Prostate gland (tissue), 2 donors: ENCODE measurements around the gene TXNRD2. TPM values are rescaled to one million over a fixed set of nuclear protein-coding genes. Genes with fewer than 3 reads are reported as not detected.

Experiments used
- DNase-seq: peaks from one replicate; pipeline ENCODE4 v3.0.0-alpha.2; 2019; ENCODE audit warnings: low spot score
- H3K27ac ChIP-seq, 2 donors: fragments of 200-600 bp; sonication (generic); 2 replicates each; pipeline ENCODE4 v1.5.1; 2017 to 2019
- H3K27me3 ChIP-seq: fragments of 200-600 bp; sonication (generic); replicated peaks from 2 replicates; pipeline ENCODE4 v1.5.1; 2019; ENCODE audit not compliant: insufficient read depth
- H3K36me3 ChIP-seq, 2 donors: fragments of 200-600 bp; sonication (generic); 1 replicate in 1 of 2; 2 replicates in 1 of 2; pipeline versions ENCODE4 v1.5.1 to v1.8.1; 2017 to 2019
- H3K4me1 ChIP-seq: fragments of 200-600 bp; sonication (generic); replicated peaks from 2 replicates; pipeline ENCODE4 v1.5.1; 2019
- H3K4me3 ChIP-seq, 2 donors: fragments of 200-600 bp; sonication (generic); 2 replicates each; pipeline ENCODE4 v1.5.1; 2017 to 2019
- H3K9me3 ChIP-seq: fragments of 200-600 bp; sonication (generic); 2 replicates; pipeline ENCODE4 v1.5.1; 2017
- POLR2A ChIP-seq: fragments of 450-650 bp; IDR thresholded peaks from one replicate; pipeline ENCODE4 v1.6.1; 2016; ENCODE audit warnings: antibody characterized with exemption, mild to moderate bottlenecking
- POLR2AphosphoS5 ChIP-seq: sonication (generic); formaldehyde crosslinking; IDR thresholded peaks from one replicate; pipeline ENCODE4 v1.6.1; 2017; ENCODE audit warnings: antibody characterized with exemption
- WGBS: methylation state at CpG from one replicate; pipeline ENCODE4 v1.1.5; 2018; 5-methylcytosine and 5-hydroxymethylcytosine counted together
- intact Hi-C: fragments of 100-400 bp; cut with DNase I; formaldehyde crosslinking; loops from one replicate; pipeline ENCODE4 v1.14.2; 2022
- total RNA-seq, 2 donors: library from RNA; depleted of rRNA; stranded (reverse); fragments of >200 nt; gene quantifications; one replicate each; pipeline ENCODE4 v1.1.0, GENCODE V29; 2016
- TF ChIP-seq, protein P1 (sequence below), 4 experiments: fragments of 200-600 bp in 2 of 4; fragments of 450-650 bp in 2 of 4; sonication (generic) in 2 of 4; IDR thresholded peaks; 1 replicate in 3 of 4; 2 replicates in 1 of 4; pipeline ENCODE4 v1.5.1; 2016 to 2019; ENCODE audit warnings: antibody characterized with exemption in 4 of 4, mild to moderate bottlenecking in 2 of 4, moderate library complexity in 2 of 4

TXNRD2 gene
- total RNA-seq, 2 donors from 2014 or later, result 62.1 to 84.5 TPM

DNA sequence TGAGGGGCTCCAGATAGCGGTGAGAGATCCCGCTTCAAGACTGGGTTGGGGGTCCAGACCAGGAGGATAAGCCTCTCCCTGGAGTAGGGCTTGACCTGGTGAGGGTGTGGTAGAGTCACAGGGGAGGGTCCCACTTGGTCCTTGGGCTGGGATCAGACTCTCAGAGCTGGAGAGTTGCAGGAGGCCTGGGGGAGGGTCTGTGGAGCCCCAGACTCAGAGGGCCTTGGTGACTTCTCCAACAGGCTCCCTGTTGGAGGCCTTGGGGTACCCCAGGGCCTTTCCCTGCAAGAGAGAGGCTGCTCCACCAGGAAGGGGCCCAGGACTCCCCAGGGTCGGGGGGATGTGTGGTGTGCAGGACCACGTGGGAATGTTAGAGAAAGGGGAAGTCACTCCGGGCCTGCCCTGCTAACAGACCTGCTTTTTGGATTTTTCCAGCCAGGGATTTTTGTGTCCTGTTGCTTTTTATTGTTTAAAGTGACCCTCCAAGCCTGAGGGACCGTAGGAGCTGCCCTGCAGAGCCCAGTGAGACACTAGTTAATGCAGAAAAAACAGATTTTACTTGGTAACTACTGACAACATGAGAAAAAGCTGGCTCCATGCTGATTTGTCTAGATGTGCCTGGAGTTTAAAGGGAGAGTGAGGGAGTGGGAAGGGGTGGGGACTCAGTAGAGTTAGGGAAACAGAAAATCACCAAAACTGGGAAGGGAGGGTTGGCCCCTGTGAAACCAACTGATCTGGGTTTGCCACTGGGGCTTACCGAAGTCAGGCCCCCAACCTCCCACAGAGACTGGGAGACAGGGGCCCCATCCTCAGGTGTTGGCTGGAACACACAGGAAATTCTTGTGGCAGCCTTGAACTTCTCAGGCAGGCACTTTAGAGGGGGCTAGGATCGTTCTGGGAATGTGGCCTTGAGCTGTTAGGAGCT lies 801 bp upstream of the TXNRD2 start:
- H3K9me3 ChIP-seq, result no peaks in the 10 kb centered on the region
- intact Hi-C loops, result no loop called here
- TF ChIP-seq POLR2A (no peak), POLR2AphosphoS5 (no peak)
- TF ChIP-seq, protein P1, sequence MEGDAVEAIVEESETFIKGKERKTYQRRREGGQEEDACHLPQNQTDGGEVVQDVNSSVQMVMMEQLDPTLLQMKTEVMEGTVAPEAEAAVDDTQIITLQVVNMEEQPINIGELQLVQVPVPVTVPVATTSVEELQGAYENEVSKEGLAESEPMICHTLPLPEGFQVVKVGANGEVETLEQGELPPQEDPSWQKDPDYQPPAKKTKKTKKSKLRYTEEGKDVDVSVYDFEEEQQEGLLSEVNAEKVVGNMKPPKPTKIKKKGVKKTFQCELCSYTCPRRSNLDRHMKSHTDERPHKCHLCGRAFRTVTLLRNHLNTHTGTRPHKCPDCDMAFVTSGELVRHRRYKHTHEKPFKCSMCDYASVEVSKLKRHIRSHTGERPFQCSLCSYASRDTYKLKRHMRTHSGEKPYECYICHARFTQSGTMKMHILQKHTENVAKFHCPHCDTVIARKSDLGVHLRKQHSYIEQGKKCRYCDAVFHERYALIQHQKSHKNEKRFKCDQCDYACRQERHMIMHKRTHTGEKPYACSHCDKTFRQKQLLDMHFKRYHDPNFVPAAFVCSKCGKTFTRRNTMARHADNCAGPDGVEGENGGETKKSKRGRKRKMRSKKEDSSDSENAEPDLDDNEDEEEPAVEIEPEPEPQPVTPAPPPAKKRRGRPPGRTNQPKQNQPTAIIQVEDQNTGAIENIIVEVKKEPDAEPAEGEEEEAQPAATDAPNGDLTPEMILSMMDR (IDR thresholded peaks at IDR 0.05), result no peak
- no peaks in the 10 kb centered on the region for H3K27me3 ChIP-seq
- H3K36me3 ChIP-seq, result no peaks in the 10 kb centered on the region
- H3K4me1 ChIP-seq, result peaks cover 8% of the 10 kb centered on the region
- peak overlapping the region; percentile 95 to 98 for H3K27ac ChIP-seq
- whole genome bisulfite sequencing, result under 1% methylated on average over 8 of the region's 8 CpGs
- DNase-seq, result no peak
- peak overlapping the region; percentile 81 to 95 for H3K4me3 ChIP-seq

DNA sequence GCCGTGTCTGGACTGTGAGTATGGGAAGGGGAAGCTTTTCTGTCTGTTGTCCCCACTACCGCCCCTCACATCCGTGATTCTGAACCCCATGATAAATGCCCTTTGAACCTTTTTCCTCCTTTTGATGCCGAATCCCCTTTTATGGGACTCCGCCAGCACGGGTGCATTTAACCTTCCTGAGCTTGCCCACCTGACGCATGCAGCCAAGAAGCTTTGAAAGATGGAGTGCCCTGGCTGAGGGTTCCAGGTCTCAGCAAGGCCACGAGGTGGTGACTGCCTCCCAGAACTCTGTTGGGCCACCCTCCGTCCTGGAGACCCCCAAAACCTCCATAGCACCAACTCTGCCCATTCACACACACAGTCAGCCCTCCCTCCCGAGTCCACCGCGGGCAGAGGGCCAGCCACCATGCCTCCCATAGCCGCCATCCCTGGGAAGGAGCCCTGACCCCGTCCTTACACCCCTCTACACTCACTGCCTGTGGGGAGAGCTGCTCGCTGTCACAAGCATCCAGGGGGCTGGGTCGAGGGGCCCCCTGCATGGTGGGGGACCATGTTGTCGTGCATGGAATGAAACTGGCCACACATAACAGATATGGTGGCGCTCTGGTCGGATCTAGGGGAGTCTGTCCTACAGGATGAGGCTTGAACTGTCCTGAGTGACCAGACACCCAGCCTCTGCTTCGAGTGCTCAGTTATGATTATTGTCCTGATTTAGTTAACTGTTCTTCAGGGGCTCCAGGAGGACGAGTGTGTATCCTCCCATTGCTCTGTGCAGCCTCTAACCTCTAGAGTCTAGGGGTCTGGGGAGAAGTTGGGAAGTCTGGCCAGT lies 868 bp downstream of the TXNRD2 start:
- H3K27ac ChIP-seq, result peak overlapping the region; percentile 95 to 98
- DNase-seq, result no peak
- no peaks in the 10 kb centered on the region for H3K36me3 ChIP-seq
- H3K4me1 ChIP-seq, result peaks cover 16% of the 10 kb centered on the region
- intact Hi-C loops, result no loop called here
- 68% methylated on average over 21 of the region's 21 CpGs for WGBS
- no peaks in the 10 kb centered on the region for H3K9me3 ChIP-seq
- H3K27me3 ChIP-seq, result no peaks in the 10 kb centered on the region
- peak overlapping the region; percentile 81 to 95 for H3K4me3 ChIP-seq
- TF ChIP-seq, protein P1 (IDR thresholded peaks at IDR 0.05), result no peak
- TF ChIP-seq POLR2AphosphoS5 (no peak), POLR2A (no peak)

DNA sequence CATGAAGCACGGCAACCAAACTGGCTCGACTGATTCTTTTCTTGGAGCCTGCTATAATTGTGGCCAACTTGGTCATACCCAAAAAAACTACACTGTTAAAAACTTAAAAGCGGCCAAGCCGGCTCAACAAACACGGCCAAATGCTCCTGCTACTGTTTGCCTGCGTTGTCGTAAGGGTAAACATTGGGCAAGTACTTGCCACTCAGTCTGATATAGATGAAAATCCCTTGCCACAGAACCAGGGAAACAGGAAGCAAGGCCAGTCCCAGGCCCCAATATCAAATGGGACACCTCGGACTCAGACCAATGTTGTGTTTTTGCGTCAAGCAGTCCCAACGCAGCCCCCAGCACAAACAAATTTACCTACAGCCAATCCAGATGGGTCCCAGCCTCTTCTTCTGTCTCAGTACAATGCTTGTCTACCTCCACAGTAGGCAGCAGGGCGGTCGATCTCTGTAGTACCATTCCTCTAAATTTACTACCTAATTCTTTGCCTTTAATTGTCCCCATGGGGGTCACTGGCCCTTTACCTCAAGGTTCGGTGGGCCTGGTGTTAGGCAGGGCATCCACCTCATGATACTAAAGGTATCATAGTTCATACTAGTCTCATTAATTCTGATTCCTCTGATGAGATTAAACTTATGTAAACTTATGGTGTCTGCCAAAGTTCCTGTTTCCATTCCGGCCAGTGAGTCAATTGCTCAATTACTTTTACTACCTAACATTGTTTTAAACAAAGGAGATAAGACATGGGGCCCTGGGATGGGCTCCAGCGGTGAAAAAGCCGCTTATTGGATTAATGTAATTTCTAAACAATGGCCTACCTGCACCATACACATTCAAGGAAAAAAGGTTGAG lies 3.8 kb downstream of the TXNRD2 start:
- WGBS, result 48% methylated on average over 16 of the region's 16 CpGs
- no peaks in the 10 kb centered on the region for H3K36me3 ChIP-seq
- peak; percentile 76 for TF ChIP-seq POLR2AphosphoS5
- TF ChIP-seq, protein P1 (IDR thresholded peaks at IDR 0.05), result no peak
- H3K9me3 ChIP-seq, result no peaks in the 10 kb centered on the region
- peak; percentile 87 for DNase-seq
- H3K4me1 ChIP-seq, result peaks cover 23% of the 10 kb centered on the region
- no peaks in the 10 kb centered on the region for H3K27me3 ChIP-seq
- no peak overlapping the region for H3K4me3 ChIP-seq
- H3K27ac ChIP-seq, result peak overlapping the region; percentile 76 to 89
- intact Hi-C loops, result no loop called here

DNA sequence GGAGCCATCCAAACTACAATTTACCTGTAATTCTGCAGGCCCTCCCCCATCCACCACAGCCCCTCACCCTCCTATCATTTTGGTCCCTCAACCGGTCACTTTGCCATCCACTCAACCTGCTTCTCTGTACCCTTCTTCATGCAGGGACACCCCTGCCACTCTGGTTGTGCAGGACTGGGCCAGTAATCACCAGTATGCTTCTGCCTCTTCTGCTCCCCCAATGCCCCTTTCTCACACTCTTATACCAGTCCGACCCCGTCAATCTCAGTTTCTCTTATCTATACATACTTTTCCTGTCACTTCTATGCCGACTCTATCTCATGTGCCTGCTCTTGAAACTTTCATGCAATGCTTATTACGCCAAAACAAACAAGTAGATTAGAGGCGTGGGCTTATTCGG lies 5.1 kb downstream of the TXNRD2 start:
- Histone ChIP-seq H3K36me3 (no peaks in the 10 kb centered on the region), H3K27ac (peak overlapping the region; percentile 76 to 89), H3K4me3 (no peak overlapping the region), H3K9me3 (no peaks in the 10 kb centered on the region), H3K4me1 (peaks cover 23% of the 10 kb centered on the region), H3K27me3 (no peaks in the 10 kb centered on the region)
- intact Hi-C loops, result no loop called here
- TF ChIP-seq, protein P1 (IDR thresholded peaks at IDR 0.05), result no peak
- TF ChIP-seq POLR2A (no peak), POLR2AphosphoS5 (no peak)
- DNase-seq, result no peak
- 95% methylated on average over 7 of the region's 7 CpGs for WGBS
